B cell (primary cell): ENCODE results near the gene BBS1. TPM values are rescaled to one million over a fixed set of nuclear protein-coding genes. Genes with fewer than 3 reads are reported as not detected.

Experiments
- ATAC-seq: fragments of 200-7000 bp; cut with Tn5 transposase; one replicate; pipeline ENCODE4 v1.10.0; 2021; ENCODE audit warnings: low read depth, mild to moderate bottlenecking, moderate number of reproducible peaks, moderate library complexity
- CTCF ChIA-PET: fragments of 350-600 bp; sonication (Branson Sonifier 250); formaldehyde crosslinking; loops from one replicate; lab custom pipeline; 2021; ENCODE audit warnings: antibody characterized with exemption, inconsistent platforms; lab: Charles Lee
- POLR2A ChIA-PET: fragments of 350-600 bp; sonication (Branson Sonifier 250); formaldehyde crosslinking; loops from one replicate; lab custom pipeline; 2021; ENCODE audit warnings: antibody characterized with exemption; lab: Charles Lee
- DNase-seq: peaks from one replicate; pipeline ENCODE4 v3.0.0; 2013
- H2AFZ ChIP-seq: 2 replicates; pipeline ENCODE4 v1.6.1; 2012; ENCODE audit warnings: mild to moderate bottlenecking, low read depth, low read length; ENCODE audit not compliant: insufficient read depth, poor library complexity, severe bottlenecking
- H3K27ac ChIP-seq, 2 donors: 1 replicate in 1 of 2; 2 replicates in 1 of 2; pipeline ENCODE4 v1.5.1; 2012 to 2013; ENCODE audit warnings: low read length in 2 of 2, mild to moderate bottlenecking in 2 of 2, moderate library complexity in 1 of 2
- H3K27me3 ChIP-seq, 4 experiments: fragments of 200-600 bp in 1 of 4; sonication (generic) in 1 of 4; replicated peaks in 1 of 4; 1 replicate in 2 of 4; 2 replicates in 2 of 4; pipeline versions ENCODE4 v1.6.1 to v1.7.0; 2013 to 2016; ENCODE audit warnings: low read length in 3 of 4, mild to moderate bottlenecking in 2 of 4, mixed read lengths in 1 of 4, moderate library complexity in 1 of 4; ENCODE audit not compliant: insufficient read depth in 4 of 4, control insufficient read depth in 3 of 4; ENCODE audit errors: control extremely low read depth in 1 of 4
- H3K36me3 ChIP-seq, 2 experiments: replicated peaks in 1 of 2; 1 replicate in 1 of 2; 2 replicates in 1 of 2; pipeline versions ENCODE4 v1.6.1 to v1.7.1; 2013; ENCODE audit warnings: low read length in 1 of 2; ENCODE audit not compliant: insufficient read depth in 2 of 2, control insufficient read depth in 1 of 2; ENCODE audit errors: control extremely low read depth in 1 of 2, extremely low read depth in 1 of 2
- H3K4me1 ChIP-seq, 2 donors: fragments of 200-600 bp in 1 of 2; sonication (generic) in 1 of 2; 1 replicate in 1 of 2; 2 replicates in 1 of 2; pipeline versions ENCODE4 v1.5.1 to v1.6.1; 2013 to 2017; ENCODE audit warnings: low read length in 2 of 2; ENCODE audit not compliant: control insufficient read depth in 2 of 2, insufficient read depth in 2 of 2
- H3K4me2 ChIP-seq: replicated peaks from 2 replicates; pipeline ENCODE3; 2012; ENCODE audit warnings: mild to moderate bottlenecking, low read depth, low read length; ENCODE audit not compliant: poor library complexity, severe bottlenecking
- H3K4me3 ChIP-seq, 5 experiments: fragments of 200-600 bp in 1 of 5; sonication (generic) in 1 of 5; 1 replicate in 3 of 5; 2 replicates in 2 of 5; pipeline versions ENCODE4 v1.5.1 to v1.7.0; 2011 to 2016; ENCODE audit warnings: low read length in 4 of 5, mild to moderate bottlenecking in 4 of 5, low read depth in 2 of 5, control low read depth in 1 of 5, moderate library complexity in 1 of 5; ENCODE audit not compliant: insufficient read depth in 1 of 5; ENCODE audit errors: control extremely low read depth in 1 of 5, extremely low read depth in 1 of 5
- H3K79me2 ChIP-seq: fragments of 200-600 bp; sonication (generic); one replicate; pipeline ENCODE4 v1.6.0; 2016; ENCODE audit warnings: low read length; ENCODE audit not compliant: control insufficient read depth, insufficient read depth
- H3K9ac ChIP-seq: fragments of 200-600 bp; sonication (generic); 2 replicates; pipeline ENCODE4 v1.6.1; 2017; ENCODE audit warnings: mild to moderate bottlenecking, low read length, moderate library complexity
- H3K9me3 ChIP-seq, 3 donors: one replicate each; pipeline versions ENCODE4 v1.6.1 to v1.7.1; 2013; ENCODE audit warnings: low read length in 2 of 3; ENCODE audit not compliant: control insufficient read depth in 2 of 3, insufficient read depth in 1 of 3; ENCODE audit errors: control extremely low read depth in 1 of 3
- H4K20me1 ChIP-seq: 2 replicates; pipeline ENCODE4 v1.6.0; 2012; ENCODE audit warnings: mild to moderate bottlenecking, low read length; ENCODE audit not compliant: insufficient read depth, control insufficient read depth, poor library complexity, severe bottlenecking
- H3K27ac Mint-ChIP-seq: one replicate; pipeline ENCODE4 v1.8.0; 2021; ENCODE audit warnings: mixed read lengths
- H3K27me3 Mint-ChIP-seq: one replicate; pipeline ENCODE4 v1.8.0; 2021; ENCODE audit warnings: mixed read lengths
- H3K4me1 Mint-ChIP-seq: one replicate; pipeline ENCODE4 v1.8.0; 2021; ENCODE audit warnings: mixed read lengths
- H3K4me3 Mint-ChIP-seq: one replicate; pipeline ENCODE4 v1.8.0; 2021; ENCODE audit warnings: mixed read lengths
- H3K9me3 Mint-ChIP-seq: one replicate; pipeline ENCODE4 v1.8.0; 2022; ENCODE audit warnings: mixed read lengths; ENCODE audit not compliant: insufficient read depth
- CTCF ChIP-seq: fragments of 200-600 bp; IDR thresholded peaks from one replicate; pipeline ENCODE4 v1.8.0; 2022; ENCODE audit warnings: antibody characterized with exemption, mild to moderate bottlenecking
- EZH2 ChIP-seq: IDR thresholded peaks from 2 replicates; pipeline ENCODE4 v1.6.1; 2012; ENCODE audit warnings: borderline replicate concordance, low read depth, mild to moderate bottlenecking, moderate library complexity, low read length; ENCODE audit not compliant: insufficient read depth, poor library complexity, severe bottlenecking
- WGBS: methylation state at CpG from one replicate; pipeline ENCODE4 v1.1.5; 2013; ENCODE audit warnings: missing lambda C conversion rate; ENCODE audit not compliant: insufficient coverage; 5-methylcytosine and 5-hydroxymethylcytosine counted together
- intact Hi-C: fragments of 100-400 bp; cut with micrococcal nuclease; formaldehyde crosslinking; loops from one replicate; pipeline ENCODE4 v1.10.0; 2022
- polyA plus RNA-seq: library from polyadenylated mRNA; depleted of rRNA; stranded (reverse); fragments of >200 nt; gene quantifications from 2 replicates; pipeline ENCODE4 v1.2.3, GENCODE V29; 2012
- total RNA-seq, 2 donors: library from RNA; stranded (reverse); fragments of 120-200 nt in 1 of 2; gene quantifications; 1 replicate in 1 of 2; 2 replicates in 1 of 2; pipeline versions ENCODE4 v1.2.3 to v1.2.4, GENCODE V29; 2013 to 2022

BBS1 gene
- total and polyA plus RNA-seq, 2 donors (not counting 1 experiment from before 2014, with no cell fraction given) = 20.4 to 52.5 TPM

GRCh38 chr11:66475349-66476172 is 34.9 kb upstream of the BBS1 start:
- H3K4me1 Mint-ChIP-seq = peaks cover 16% of the 10 kb centered on the region
- no peak overlapping the region for H3K27ac Mint-ChIP-seq
- intact Hi-C loops = no loop called here
- 96% methylated on average over 44 of the region's 44 CpGs for WGBS
- ATAC-seq (no peak), DNase-seq (no peak)
- Histone ChIP-seq H3K4me1 (peaks cover 6 to 13% of the 10 kb centered on the region in 2 donors), H3K79me2 (peaks cover 6% of the 10 kb centered on the region), H3K9me3 (no peaks in the 10 kb centered on the region), H3K4me3 (no peak overlapping the region), H3K27me3 (no peaks in the 10 kb centered on the region), H3K9ac (no peak overlapping the region), H3K27ac (no peak overlapping the region), H2AFZ (no peak overlapping the region), H3K36me3 (no peaks in the 10 kb centered on the region), H4K20me1 (no peaks in the 10 kb centered on the region), H3K4me2 (no peak overlapping the region)
- H3K27me3 Mint-ChIP-seq = no peaks in the 10 kb centered on the region
- ChIA-PET CTCF (interaction anchor here (1.1 kb wide), 1 partner anchor 67 kb away, joined by 3 read pairs; no protein-coding TSS in a partner anchor), POLR2A (no interaction called here)
- TF ChIP-seq EZH2 (no peak), CTCF (no peak)
- H3K9me3 Mint-ChIP-seq = no peaks in the 10 kb centered on the region
- H3K4me3 Mint-ChIP-seq = no peak overlapping the region

GRCh38 chr11:66476173-66476840 is 34.1 kb upstream of the BBS1 start:
- H3K27me3 Mint-ChIP-seq = no peaks in the 10 kb centered on the region
- H3K27ac ChIP-seq = no peak overlapping the region
- H3K4me1 Mint-ChIP-seq = peaks cover 20% of the 10 kb centered on the region
- no peaks in the 10 kb centered on the region for H3K36me3 ChIP-seq
- POLR2A ChIA-PET = no interaction called here
- H3K4me3 ChIP-seq = no peak overlapping the region
- intact Hi-C loops = no loop called here
- 99% methylated on average over 9 of the region's 10 CpGs for WGBS
- peaks cover 12% of the 10 kb centered on the region for H3K79me2 ChIP-seq
- H3K4me1 ChIP-seq = peaks cover 10 to 20% of the 10 kb centered on the region in 2 donors
- H3K9me3 Mint-ChIP-seq = no peaks in the 10 kb centered on the region
- no peaks in the 10 kb centered on the region for H3K9me3 ChIP-seq
- no peak overlapping the region for H2AFZ ChIP-seq
- no peak overlapping the region for H3K9ac ChIP-seq
- no peak for TF ChIP-seq CTCF
- no peak for TF ChIP-seq EZH2
- CTCF ChIA-PET = interaction anchor here (1.1 kb wide), 1 partner anchor 67 kb away, joined by 3 read pairs; no protein-coding TSS in a partner anchor
- H3K27me3 ChIP-seq = no peaks in the 10 kb centered on the region
- no peak overlapping the region for H3K4me2 ChIP-seq
- H3K27ac Mint-ChIP-seq = no peak overlapping the region
- DNase-seq = no peak
- H4K20me1 ChIP-seq = no peaks in the 10 kb centered on the region
- no peak for ATAC-seq
- peak overlapping the region; percentile 55 for H3K4me3 Mint-ChIP-seq
